Thyroid gland (tissue), 4 donors: ENCODE measurements around the gene PHTF2.

Source experiments
- POLR2A ChIP-seq, 2 donors: fragments of 450-650 bp; IDR thresholded peaks; one replicate each; pipeline ENCODE4 v1.6.1; 2017; ENCODE audit warnings: antibody characterized with exemption in 2 of 2, mild to moderate bottlenecking in 2 of 2, moderate library complexity in 1 of 2
- TF ChIP-seq, protein P1 (sequence below), 6 experiments: fragments of 200-600 bp in 3 of 6; fragments of 450-650 bp in 3 of 6; sonication (generic) in 3 of 6; IDR thresholded peaks; one replicate each; pipeline ENCODE4 v1.5.1; 2016 to 2019; ENCODE audit warnings: antibody characterized with exemption in 6 of 6, mild to moderate bottlenecking in 2 of 6, inconsistent platforms in 1 of 6, moderate library complexity in 1 of 6

- TF ChIP-seq, protein P1, sequence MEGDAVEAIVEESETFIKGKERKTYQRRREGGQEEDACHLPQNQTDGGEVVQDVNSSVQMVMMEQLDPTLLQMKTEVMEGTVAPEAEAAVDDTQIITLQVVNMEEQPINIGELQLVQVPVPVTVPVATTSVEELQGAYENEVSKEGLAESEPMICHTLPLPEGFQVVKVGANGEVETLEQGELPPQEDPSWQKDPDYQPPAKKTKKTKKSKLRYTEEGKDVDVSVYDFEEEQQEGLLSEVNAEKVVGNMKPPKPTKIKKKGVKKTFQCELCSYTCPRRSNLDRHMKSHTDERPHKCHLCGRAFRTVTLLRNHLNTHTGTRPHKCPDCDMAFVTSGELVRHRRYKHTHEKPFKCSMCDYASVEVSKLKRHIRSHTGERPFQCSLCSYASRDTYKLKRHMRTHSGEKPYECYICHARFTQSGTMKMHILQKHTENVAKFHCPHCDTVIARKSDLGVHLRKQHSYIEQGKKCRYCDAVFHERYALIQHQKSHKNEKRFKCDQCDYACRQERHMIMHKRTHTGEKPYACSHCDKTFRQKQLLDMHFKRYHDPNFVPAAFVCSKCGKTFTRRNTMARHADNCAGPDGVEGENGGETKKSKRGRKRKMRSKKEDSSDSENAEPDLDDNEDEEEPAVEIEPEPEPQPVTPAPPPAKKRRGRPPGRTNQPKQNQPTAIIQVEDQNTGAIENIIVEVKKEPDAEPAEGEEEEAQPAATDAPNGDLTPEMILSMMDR (IDR thresholded peaks at IDR 0.05): no peak
- TF ChIP-seq POLR2A (IDR thresholded peaks at IDR 0.05): no peak
Observed at GRCh38 chr7:77770316-77770715, 28.3 kb upstream of the PHTF2 start.
